Keratinocyte (primary cell): ENCODE data around the gene BRD7. TPM values are rescaled to one million over a fixed set of nuclear protein-coding genes. Genes with fewer than 3 reads are reported as not detected.

Source experiments
- DNase-seq: peaks from one replicate; pipeline ENCODE4 v3.0.0-alpha.2; 2011; ENCODE audit warnings: low read depth, missing footprints, low spot score
- FAIRE-seq: peaks from 2 replicates; lab custom pipeline; 2011; peaks lifted over from hg19 to GRCh38; lab: Jason Lieb, UNC
- H2AFZ ChIP-seq: 2 replicates; pipeline ENCODE4 v1.6.0; 2012; ENCODE audit warnings: low read length, control low read depth, inconsistent platforms; ENCODE audit not compliant: control insufficient read depth
- H3K27ac ChIP-seq: 2 replicates; pipeline ENCODE4 v1.5.1; 2011; ENCODE audit warnings: low read length; ENCODE audit not compliant: control insufficient read depth, insufficient read depth
- H3K27me3 ChIP-seq: 3 replicates; pipeline ENCODE4 v1.6.0; 2011; ENCODE audit warnings: low read length; ENCODE audit not compliant: control insufficient read depth, insufficient read depth; ENCODE audit errors: extremely low read depth
- H3K36me3 ChIP-seq, 2 experiments: 2 replicates in 1 of 2; 3 replicates in 1 of 2; pipeline ENCODE4 v1.5.1; 2011; ENCODE audit warnings: low read length in 2 of 2, mild to moderate bottlenecking in 1 of 2; ENCODE audit not compliant: control insufficient read depth in 2 of 2, insufficient read depth in 2 of 2; ENCODE audit errors: extremely low read depth in 1 of 2
- H3K4me1 ChIP-seq: 3 replicates; pipeline ENCODE4 v1.5.1; 2011; ENCODE audit warnings: low read length; ENCODE audit not compliant: control insufficient read depth, insufficient read depth; ENCODE audit errors: extremely low read depth
- H3K4me2 ChIP-seq: 3 replicates; pipeline ENCODE4 v1.6.0; 2011; ENCODE audit warnings: low read depth, low read length; ENCODE audit not compliant: control insufficient read depth, insufficient read depth; ENCODE audit errors: extremely low read depth
- H3K4me3 ChIP-seq, 3 experiments: fragments of 200-600 bp in 1 of 3; sonication (generic) in 1 of 3; 2 replicates in 2 of 3; 3 replicates in 1 of 3; pipeline ENCODE4 v1.5.1; 2011 to 2016; ENCODE audit warnings: low read length in 3 of 3, mild to moderate bottlenecking in 3 of 3, control low read depth in 2 of 3, inconsistent platforms in 1 of 3, low read depth in 1 of 3, mixed read lengths in 1 of 3, mixed run types in 1 of 3, moderate library complexity in 1 of 3; ENCODE audit not compliant: control insufficient read depth in 2 of 3, insufficient read depth in 2 of 3; ENCODE audit errors: extremely low read depth in 1 of 3
- H3K79me2 ChIP-seq: 2 replicates; pipeline ENCODE4 v1.6.0; 2012; ENCODE audit warnings: low read length; ENCODE audit not compliant: control insufficient read depth, insufficient read depth
- H3K9ac ChIP-seq: 3 replicates; pipeline ENCODE4 v1.6.0; 2011; ENCODE audit warnings: low read length; ENCODE audit not compliant: control insufficient read depth, insufficient read depth; ENCODE audit errors: extremely low read depth
- H3K9me1 ChIP-seq: 3 replicates; pipeline ENCODE4 v1.6.0; 2011; ENCODE audit warnings: low read length; ENCODE audit not compliant: control insufficient read depth, insufficient read depth; ENCODE audit errors: extremely low read depth
- H3K9me3 ChIP-seq: 2 replicates; pipeline ENCODE4 v1.5.1; 2012; ENCODE audit warnings: low read depth, low read length; ENCODE audit not compliant: control insufficient read depth
- H4K20me1 ChIP-seq: 3 replicates; pipeline ENCODE4 v1.6.0; 2011; ENCODE audit warnings: low read length; ENCODE audit not compliant: control insufficient read depth, insufficient read depth; ENCODE audit errors: extremely low read depth
- CTCF ChIP-seq, 3 experiments: IDR thresholded peaks in 1 of 3; conservative IDR thresholded peaks in 1 of 3; optimal IDR thresholded peaks in 1 of 3; 2 replicates in 2 of 3; 3 replicates in 1 of 3; pipeline versions ENCODE3 to v1.5.1; 2011; ENCODE audit warnings: low read length in 3 of 3, mild to moderate bottlenecking in 3 of 3, moderate library complexity in 2 of 3, control low read depth in 1 of 3, inconsistent platforms in 1 of 3; ENCODE audit not compliant: insufficient read depth in 2 of 3; ENCODE audit errors: extremely low read depth in 1 of 3
- EZH2 ChIP-seq: IDR thresholded peaks from one replicate; pipeline ENCODE4 v1.6.1; 2012; ENCODE audit warnings: inconsistent platforms, mild to moderate bottlenecking, low read length, moderate library complexity
- dilution Hi-C: fragments of 300-500 bp; cut with MboI; formaldehyde crosslinking; loops from one replicate; pipeline ENCODE4 v1.7.0; 2020; ENCODE audit warnings: low sequenced_read_pairs; ENCODE audit not compliant: extremely low pct_ligation_motif_present
- polyA plus RNA-seq, 5 experiments: library from polyadenylated mRNA; depleted of rRNA in 3 of 5; stranded (reverse) in 3 of 5; stranded (forward) in 1 of 5; unstranded in 1 of 5; fragments of >200 nt; gene quantifications; 1 replicate in 1 of 5; 2 replicates in 3 of 5; 3 replicates in 1 of 5; pipeline versions ENCODE4 v1.2.1 to v1.2.3, GENCODE V29; 2011 to 2012; ENCODE audit warnings: missing spikeins in 2 of 5, low read depth in 1 of 5, low replicate concordance in 1 of 5

BRD7 gene
- polyA plus RNA-seq, 1 donor (not counting 4 experiments of a cell fraction or from before 2014, with no cell fraction given), result 66.6 TPM

- dilution Hi-C loops, result no loop called here
- Histone ChIP-seq H3K9me1 (no peaks in the 10 kb centered on the region), H3K27me3 (no peaks in the 10 kb centered on the region), H4K20me1 (no peaks in the 10 kb centered on the region), H3K4me3 (no peak overlapping the region), H3K36me3 (no peaks in the 10 kb centered on the region), H3K4me2 (no peak overlapping the region), H3K9ac (no peak overlapping the region), H3K4me1 (no peaks in the 10 kb centered on the region), H3K9me3 (no peaks in the 10 kb centered on the region), H2AFZ (no peak overlapping the region), H3K79me2 (no peaks in the 10 kb centered on the region), H3K27ac (no peak overlapping the region)
- no peak for DNase-seq
- TF ChIP-seq EZH2 (no peak), CTCF (optimal IDR thresholded peaks at IDR 0.05 in 1 of 3, IDR thresholded peaks at IDR 0.05 in 1 of 3, conservative IDR thresholded peaks at IDR 0.05 in 1 of 3; ENCODE audit: extremely low read depth in 1 of 3, insufficient read depth in 2 of 3, low read length in 3 of 3) (no peak)
- FAIRE-seq, result no peak
Measured at GRCh38 chr16:50386774-50387173, 18.0 kb upstream of the BRD7 start.

GRCh38 chr16:50386139-50386538 is 17.4 kb upstream of the BRD7 start:
- H3K27ac ChIP-seq, result no peak overlapping the region
- no peak overlapping the region for H3K4me2 ChIP-seq
- no peaks in the 10 kb centered on the region for H3K4me1 ChIP-seq
- FAIRE-seq, result no peak
- H2AFZ ChIP-seq, result no peak overlapping the region
- no peak overlapping the region for H3K4me3 ChIP-seq
- H3K79me2 ChIP-seq, result no peaks in the 10 kb centered on the region
- H3K27me3 ChIP-seq, result no peaks in the 10 kb centered on the region
- no peak for DNase-seq
- TF ChIP-seq CTCF (optimal IDR thresholded peaks at IDR 0.05 in 1 of 3, IDR thresholded peaks at IDR 0.05 in 1 of 3, conservative IDR thresholded peaks at IDR 0.05 in 1 of 3; ENCODE audit: extremely low read depth in 1 of 3, insufficient read depth in 2 of 3, low read length in 3 of 3) (no peak), EZH2 (no peak)
- H4K20me1 ChIP-seq, result no peaks in the 10 kb centered on the region
- no peaks in the 10 kb centered on the region for H3K9me3 ChIP-seq
- no peak overlapping the region for H3K9ac ChIP-seq
- no peaks in the 10 kb centered on the region for H3K9me1 ChIP-seq
- dilution Hi-C loops, result no loop called here
- H3K36me3 ChIP-seq, result no peaks in the 10 kb centered on the region
